Measurements from ENCODE around the gene FRMD4B. TPM values are rescaled to one million over a fixed set of nuclear protein-coding genes. Genes with fewer than 3 reads are reported as not detected.

FRMD4B gene
- total and polyA plus RNA-seq, 9 donors: 4.2 to 42.0 (median 16.3) TPM

DNA sequence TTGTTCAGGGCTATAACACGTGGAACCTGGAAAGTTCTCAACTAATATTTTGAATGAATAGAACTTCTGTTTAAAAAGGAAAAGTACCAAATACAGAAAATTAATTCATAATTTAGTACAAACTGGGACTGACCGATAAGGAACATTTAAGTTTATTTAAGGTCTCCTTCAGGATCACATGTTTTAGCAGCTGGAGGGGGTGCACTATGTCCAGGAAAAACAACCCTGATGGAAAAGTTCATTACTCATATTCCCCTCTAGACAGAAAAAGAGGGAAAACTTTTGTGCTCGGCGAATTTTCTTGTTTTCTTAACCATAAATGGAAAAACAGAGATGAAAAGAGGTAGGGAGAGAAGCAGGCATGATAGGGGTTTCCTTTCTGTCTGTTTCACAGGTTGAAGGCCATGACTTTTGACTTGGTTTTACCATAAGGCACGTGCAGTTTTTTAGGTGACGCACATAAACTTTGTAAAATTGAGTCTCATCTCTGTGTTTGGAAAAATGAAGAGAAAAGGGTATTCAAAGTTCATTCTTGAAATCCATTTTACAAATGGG is 26.5 kb downstream of the FRMD4B start:
- Histone ChIP-seq H3K27ac (no peak overlapping the region), H3K4me1 (ENCODE audit: insufficient read depth) (no peaks in the 10 kb centered on the region), H3K9me3 (no peaks in the 10 kb centered on the region), H3K36me3 (no peaks in the 10 kb centered on the region), H3K4me3 (no peak overlapping the region), H3K27me3 (no peaks in the 10 kb centered on the region)
- TF ChIP-seq POLR2A (IDR thresholded peaks at IDR 0.05) (no peak), EP300 (IDR thresholded peaks at IDR 0.05) (no peak)
- TF ChIP-seq, protein P1, sequence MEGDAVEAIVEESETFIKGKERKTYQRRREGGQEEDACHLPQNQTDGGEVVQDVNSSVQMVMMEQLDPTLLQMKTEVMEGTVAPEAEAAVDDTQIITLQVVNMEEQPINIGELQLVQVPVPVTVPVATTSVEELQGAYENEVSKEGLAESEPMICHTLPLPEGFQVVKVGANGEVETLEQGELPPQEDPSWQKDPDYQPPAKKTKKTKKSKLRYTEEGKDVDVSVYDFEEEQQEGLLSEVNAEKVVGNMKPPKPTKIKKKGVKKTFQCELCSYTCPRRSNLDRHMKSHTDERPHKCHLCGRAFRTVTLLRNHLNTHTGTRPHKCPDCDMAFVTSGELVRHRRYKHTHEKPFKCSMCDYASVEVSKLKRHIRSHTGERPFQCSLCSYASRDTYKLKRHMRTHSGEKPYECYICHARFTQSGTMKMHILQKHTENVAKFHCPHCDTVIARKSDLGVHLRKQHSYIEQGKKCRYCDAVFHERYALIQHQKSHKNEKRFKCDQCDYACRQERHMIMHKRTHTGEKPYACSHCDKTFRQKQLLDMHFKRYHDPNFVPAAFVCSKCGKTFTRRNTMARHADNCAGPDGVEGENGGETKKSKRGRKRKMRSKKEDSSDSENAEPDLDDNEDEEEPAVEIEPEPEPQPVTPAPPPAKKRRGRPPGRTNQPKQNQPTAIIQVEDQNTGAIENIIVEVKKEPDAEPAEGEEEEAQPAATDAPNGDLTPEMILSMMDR (IDR thresholded peaks at IDR 0.05): no peak
- WGBS, 3 donors: 63 to 72% (median 66%) methylated on average over 6 of the region's 6 CpGs
- intact Hi-C loops (cut with DNase I): no loop called here
- no peak for DNase-seq

GRCh38 chr3:69357196-69357595 is 28.7 kb downstream of the FRMD4B start:
- Histone ChIP-seq H3K4me3 (no peak overlapping the region), H3K36me3 (no peaks in the 10 kb centered on the region), H3K9me3 (no peaks in the 10 kb centered on the region), H3K27me3 (no peaks in the 10 kb centered on the region), H3K4me1 (ENCODE audit: insufficient read depth) (no peaks in the 10 kb centered on the region), H3K27ac (no peak overlapping the region)
- TF ChIP-seq POLR2A (IDR thresholded peaks at IDR 0.05): no peak
- TF ChIP-seq, protein P1 (IDR thresholded peaks at IDR 0.05): no peak
- no peak for TF ChIP-seq EP300 (IDR thresholded peaks at IDR 0.05)
- no peak for DNase-seq
- WGBS, 3 donors: 27 to 45% (median 43%) methylated on average over 2 of the region's 2 CpGs
- intact Hi-C loops (cut with DNase I): no loop called here

- no peak for DNase-seq
- no peaks in the 10 kb centered on the region for H3K9me3 ChIP-seq
- H3K27me3 ChIP-seq: no peaks in the 10 kb centered on the region
- WGBS, 3 donors: 89 to 94% (median 91%) methylated on average over 2 of the region's 2 CpGs
- no peak overlapping the region for H3K4me3 ChIP-seq
- no peak overlapping the region for H3K27ac ChIP-seq
- intact Hi-C loops (cut with DNase I): no loop called here
- no peaks in the 10 kb centered on the region for H3K36me3 ChIP-seq
- no peak for TF ChIP-seq EP300 (IDR thresholded peaks at IDR 0.05)
- TF ChIP-seq, protein P1 (IDR thresholded peaks at IDR 0.05): no peak
- TF ChIP-seq POLR2A (IDR thresholded peaks at IDR 0.05): no peak
- no peaks in the 10 kb centered on the region for H3K4me1 ChIP-seq (ENCODE audit: insufficient read depth)
Observed at GRCh38 chr3:69354948-69355347, 30.9 kb downstream of the FRMD4B start.

DNA sequence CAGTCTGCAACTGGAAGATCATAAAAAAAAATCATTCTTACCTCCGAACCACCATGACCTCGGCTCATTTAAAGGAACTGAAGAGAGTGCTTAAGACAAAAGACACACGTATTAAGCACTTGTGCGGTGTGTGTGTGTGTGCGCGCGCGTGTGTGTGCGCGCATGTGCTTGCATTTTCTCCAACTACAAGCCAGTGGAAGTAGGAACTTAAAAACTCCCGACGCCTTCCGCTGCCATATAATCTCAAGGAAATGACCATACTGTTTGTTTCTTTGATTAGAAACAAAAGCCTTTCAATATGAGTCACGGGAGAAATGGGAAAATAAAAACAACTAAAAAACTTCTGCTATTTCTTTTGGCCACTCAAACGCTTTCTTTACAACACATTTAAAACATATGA is 32.4 kb downstream of the FRMD4B start:
- intact Hi-C loops (cut with DNase I): no loop called here
- DNase-seq: no peak
- no peaks in the 10 kb centered on the region for H3K36me3 ChIP-seq
- no peak overlapping the region for H3K27ac ChIP-seq
- no peak overlapping the region for H3K4me3 ChIP-seq
- H3K4me1 ChIP-seq (ENCODE audit: insufficient read depth): no peaks in the 10 kb centered on the region
- 79 to 88% (median 84%) methylated on average over 15 of the region's 15 CpGs for WGBS, 3 donors
- no peaks in the 10 kb centered on the region for H3K27me3 ChIP-seq
- TF ChIP-seq POLR2A (IDR thresholded peaks at IDR 0.05) (no peak), EP300 (IDR thresholded peaks at IDR 0.05) (no peak)
- TF ChIP-seq, protein P1 (IDR thresholded peaks at IDR 0.05): no peak
- H3K9me3 ChIP-seq: no peaks in the 10 kb centered on the region

Measured in ovary (tissue), 9 donors.